H1 (cell line): ENCODE data around the gene PLXDC2. TPM values are rescaled to one million over a fixed set of nuclear protein-coding genes. Genes with fewer than 3 reads are reported as not detected.

Experiments used
- CTCF ChIP-seq, 3 experiments: IDR thresholded peaks; 1 replicate in 2 of 3; 2 replicates in 1 of 3; pipeline versions ENCODE4 v1.5.1 to v1.6.1; 2011; ENCODE audit warnings: low read length in 3 of 3, mild to moderate bottlenecking in 3 of 3, inconsistent platforms in 2 of 3, low read depth in 1 of 3, moderate library complexity in 1 of 3; ENCODE audit not compliant: insufficient read depth in 1 of 3; ENCODE audit errors: control extremely low read depth in 1 of 3
- EP300 ChIP-seq, 2 experiments: IDR thresholded peaks; 1 replicate in 1 of 2; 2 replicates in 1 of 2; pipeline ENCODE4 v1.6.1; 2011 to 2012; ENCODE audit warnings: low read depth in 2 of 2, low read length in 2 of 2, mild to moderate bottlenecking in 2 of 2, borderline replicate concordance in 1 of 2, inconsistent platforms in 1 of 2, moderate library complexity in 1 of 2
- GABPA ChIP-seq: IDR thresholded peaks from 2 replicates; pipeline ENCODE4 v1.6.1; 2011; ENCODE audit warnings: mild to moderate bottlenecking, low read length, moderate library complexity, borderline replicate concordance; ENCODE audit not compliant: insufficient read depth
- JUND ChIP-seq: IDR thresholded peaks from 2 replicates; pipeline ENCODE4 v1.6.1; 2011; ENCODE audit warnings: mild to moderate bottlenecking, improper control_type of control experiment, low read length
- KDM5A ChIP-seq: fragments of 200-600 bp; IDR thresholded peaks from 2 replicates; pipeline ENCODE4 v1.7.1; 2012; ENCODE audit warnings: mild to moderate bottlenecking, low read length, inconsistent platforms, mixed read lengths
- NRF1 ChIP-seq: IDR thresholded peaks from 2 replicates; pipeline ENCODE4 v1.6.1; 2011; ENCODE audit warnings: mild to moderate bottlenecking, low read depth, low read length, improper control_type of control experiment
- RBBP5 ChIP-seq: IDR thresholded peaks from 2 replicates; pipeline ENCODE4 v1.7.1; 2012; ENCODE audit warnings: low read depth, mild to moderate bottlenecking, inconsistent platforms, low read length, moderate library complexity, borderline replicate concordance
- TAF1 ChIP-seq: IDR thresholded peaks from 2 replicates; pipeline ENCODE4 v1.6.1; 2011; ENCODE audit warnings: mild to moderate bottlenecking, low read depth, low read length
- polyA plus RNA-seq, 7 experiments: library from polyadenylated mRNA; depleted of rRNA in 3 of 7; stranded (reverse) in 5 of 7; unstranded in 2 of 7; fragments of >200 nt in 5 of 7; fragments of 200-250 nt in 2 of 7; gene quantifications; 1 replicate in 5 of 7; 2 replicates in 1 of 7; 4 replicates in 1 of 7; pipeline versions ENCODE4 v1.2.1 to v1.2.3, GENCODE V29; 2011 to 2013; ENCODE audit warnings: missing spikeins in 2 of 7, mixed read lengths in 2 of 7
- total RNA-seq: library from RNA; stranded (reverse); fragmentation: NEBNext Ultra II Directional; extraction: Animal tissue kit (Norgen Biotek cat#: 25700); gene quantifications from 2 replicates; pipeline ENCODE4 v1.2.1, GENCODE V29; 2021
- TF ChIP-seq, protein P1 (sequence below): fragments of 300-600 bp; sonication (generic); IDR thresholded peaks from 2 replicates; pipeline ENCODE4 v1.7.1; 2012; ENCODE audit warnings: low read length, moderate library complexity, mild to moderate bottlenecking, inconsistent platforms; ENCODE audit not compliant: insufficient replicate concordance

The PLXDC2 gene
- total and polyA plus RNA-seq, 2 of the 8 experiments (the other 6 are each of a cell fraction or from before 2014, with no cell fraction given), result 23.0 to 40.5 TPM

GRCh38 chr10:20256969-20257368 is 440.7 kb downstream of the PLXDC2 start (continued):
- TF ChIP-seq, protein P1, sequence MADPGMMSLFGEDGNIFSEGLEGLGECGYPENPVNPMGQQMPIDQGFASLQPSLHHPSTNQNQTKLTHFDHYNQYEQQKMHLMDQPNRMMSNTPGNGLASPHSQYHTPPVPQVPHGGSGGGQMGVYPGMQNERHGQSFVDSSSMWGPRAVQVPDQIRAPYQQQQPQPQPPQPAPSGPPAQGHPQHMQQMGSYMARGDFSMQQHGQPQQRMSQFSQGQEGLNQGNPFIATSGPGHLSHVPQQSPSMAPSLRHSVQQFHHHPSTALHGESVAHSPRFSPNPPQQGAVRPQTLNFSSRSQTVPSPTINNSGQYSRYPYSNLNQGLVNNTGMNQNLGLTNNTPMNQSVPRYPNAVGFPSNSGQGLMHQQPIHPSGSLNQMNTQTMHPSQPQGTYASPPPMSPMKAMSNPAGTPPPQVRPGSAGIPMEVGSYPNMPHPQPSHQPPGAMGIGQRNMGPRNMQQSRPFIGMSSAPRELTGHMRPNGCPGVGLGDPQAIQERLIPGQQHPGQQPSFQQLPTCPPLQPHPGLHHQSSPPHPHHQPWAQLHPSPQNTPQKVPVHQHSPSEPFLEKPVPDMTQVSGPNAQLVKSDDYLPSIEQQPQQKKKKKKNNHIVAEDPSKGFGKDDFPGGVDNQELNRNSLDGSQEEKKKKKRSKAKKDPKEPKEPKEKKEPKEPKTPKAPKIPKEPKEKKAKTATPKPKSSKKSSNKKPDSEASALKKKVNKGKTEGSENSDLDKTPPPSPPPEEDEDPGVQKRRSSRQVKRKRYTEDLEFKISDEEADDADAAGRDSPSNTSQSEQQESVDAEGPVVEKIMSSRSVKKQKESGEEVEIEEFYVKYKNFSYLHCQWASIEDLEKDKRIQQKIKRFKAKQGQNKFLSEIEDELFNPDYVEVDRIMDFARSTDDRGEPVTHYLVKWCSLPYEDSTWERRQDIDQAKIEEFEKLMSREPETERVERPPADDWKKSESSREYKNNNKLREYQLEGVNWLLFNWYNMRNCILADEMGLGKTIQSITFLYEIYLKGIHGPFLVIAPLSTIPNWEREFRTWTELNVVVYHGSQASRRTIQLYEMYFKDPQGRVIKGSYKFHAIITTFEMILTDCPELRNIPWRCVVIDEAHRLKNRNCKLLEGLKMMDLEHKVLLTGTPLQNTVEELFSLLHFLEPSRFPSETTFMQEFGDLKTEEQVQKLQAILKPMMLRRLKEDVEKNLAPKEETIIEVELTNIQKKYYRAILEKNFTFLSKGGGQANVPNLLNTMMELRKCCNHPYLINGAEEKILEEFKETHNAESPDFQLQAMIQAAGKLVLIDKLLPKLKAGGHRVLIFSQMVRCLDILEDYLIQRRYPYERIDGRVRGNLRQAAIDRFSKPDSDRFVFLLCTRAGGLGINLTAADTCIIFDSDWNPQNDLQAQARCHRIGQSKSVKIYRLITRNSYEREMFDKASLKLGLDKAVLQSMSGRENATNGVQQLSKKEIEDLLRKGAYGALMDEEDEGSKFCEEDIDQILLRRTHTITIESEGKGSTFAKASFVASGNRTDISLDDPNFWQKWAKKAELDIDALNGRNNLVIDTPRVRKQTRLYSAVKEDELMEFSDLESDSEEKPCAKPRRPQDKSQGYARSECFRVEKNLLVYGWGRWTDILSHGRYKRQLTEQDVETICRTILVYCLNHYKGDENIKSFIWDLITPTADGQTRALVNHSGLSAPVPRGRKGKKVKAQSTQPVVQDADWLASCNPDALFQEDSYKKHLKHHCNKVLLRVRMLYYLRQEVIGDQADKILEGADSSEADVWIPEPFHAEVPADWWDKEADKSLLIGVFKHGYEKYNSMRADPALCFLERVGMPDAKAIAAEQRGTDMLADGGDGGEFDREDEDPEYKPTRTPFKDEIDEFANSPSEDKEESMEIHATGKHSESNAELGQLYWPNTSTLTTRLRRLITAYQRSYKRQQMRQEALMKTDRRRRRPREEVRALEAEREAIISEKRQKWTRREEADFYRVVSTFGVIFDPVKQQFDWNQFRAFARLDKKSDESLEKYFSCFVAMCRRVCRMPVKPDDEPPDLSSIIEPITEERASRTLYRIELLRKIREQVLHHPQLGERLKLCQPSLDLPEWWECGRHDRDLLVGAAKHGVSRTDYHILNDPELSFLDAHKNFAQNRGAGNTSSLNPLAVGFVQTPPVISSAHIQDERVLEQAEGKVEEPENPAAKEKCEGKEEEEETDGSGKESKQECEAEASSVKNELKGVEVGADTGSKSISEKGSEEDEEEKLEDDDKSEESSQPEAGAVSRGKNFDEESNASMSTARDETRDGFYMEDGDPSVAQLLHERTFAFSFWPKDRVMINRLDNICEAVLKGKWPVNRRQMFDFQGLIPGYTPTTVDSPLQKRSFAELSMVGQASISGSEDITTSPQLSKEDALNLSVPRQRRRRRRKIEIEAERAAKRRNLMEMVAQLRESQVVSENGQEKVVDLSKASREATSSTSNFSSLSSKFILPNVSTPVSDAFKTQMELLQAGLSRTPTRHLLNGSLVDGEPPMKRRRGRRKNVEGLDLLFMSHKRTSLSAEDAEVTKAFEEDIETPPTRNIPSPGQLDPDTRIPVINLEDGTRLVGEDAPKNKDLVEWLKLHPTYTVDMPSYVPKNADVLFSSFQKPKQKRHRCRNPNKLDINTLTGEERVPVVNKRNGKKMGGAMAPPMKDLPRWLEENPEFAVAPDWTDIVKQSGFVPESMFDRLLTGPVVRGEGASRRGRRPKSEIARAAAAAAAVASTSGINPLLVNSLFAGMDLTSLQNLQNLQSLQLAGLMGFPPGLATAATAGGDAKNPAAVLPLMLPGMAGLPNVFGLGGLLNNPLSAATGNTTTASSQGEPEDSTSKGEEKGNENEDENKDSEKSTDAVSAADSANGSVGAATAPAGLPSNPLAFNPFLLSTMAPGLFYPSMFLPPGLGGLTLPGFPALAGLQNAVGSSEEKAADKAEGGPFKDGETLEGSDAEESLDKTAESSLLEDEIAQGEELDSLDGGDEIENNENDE, result no peak
- TF ChIP-seq JUND (no peak), GABPA (no peak), KDM5A (no peak), EP300 (IDR thresholded peaks at IDR 0.05; ENCODE audit: borderline replicate concordance in 1 of 2, low read depth in 2 of 2, low read length in 2 of 2) (no peak), RBBP5 (no peak), CTCF (IDR thresholded peaks at IDR 0.05; ENCODE audit: control extremely low read depth in 1 of 3, insufficient read depth in 1 of 3, low read depth in 1 of 3, low read length in 3 of 3) (no peak), NRF1 (no peak), TAF1 (no peak)
